NCI-H748 treated with DMSO at 0.1 percent for 48 hours (cell line): ENCODE results near the gene MAP4K4.

Experiments used
- DNase-seq: peaks from one replicate; lab custom pipeline; 2025; lab: John Stamatoyannopoulos, UW

Gene MAP4K4

GRCh38 chr2:101692766-101693165 is 4.7 kb upstream of the MAP4K4 start:
- no peak for DNase-seq

GRCh38 chr2:101693991-101694588 is 3.4 kb upstream of the MAP4K4 start:
- no peak for DNase-seq

- peak; percentile 14 for DNase-seq
Observed at GRCh38 chr2:101696272-101697123, 1.0 kb upstream of the MAP4K4 start.

GRCh38 chr2:101698014-101698843 is 722 bp downstream of the MAP4K4 start:
- DNase-seq = no peak

- DNase-seq = no peak
Observed at GRCh38 chr2:101698844-101699754, 1.6 kb downstream of the MAP4K4 start.

GRCh38 chr2:101699755-101700461 is 2.4 kb downstream of the MAP4K4 start:
- DNase-seq = no peak

GRCh38 chr2:101704046-101704466 is 6.5 kb downstream of the MAP4K4 start:
- DNase-seq = no peak

- no peak for DNase-seq
Observed at GRCh38 chr2:101704816-101705578, 7.5 kb downstream of the MAP4K4 start.

- DNase-seq = no peak
Observed at GRCh38 chr2:101706121-101706818, 8.8 kb downstream of the MAP4K4 start.

- DNase-seq = no peak
Observed at GRCh38 chr2:101706819-101707177, 9.3 kb downstream of the MAP4K4 start.

GRCh38 chr2:101710036-101710435 is 12.5 kb downstream of the MAP4K4 start:
- no peak for DNase-seq

- DNase-seq = no peak
Observed at GRCh38 chr2:101710471-101711318, 13.2 kb downstream of the MAP4K4 start.

- DNase-seq = no peak
Observed at GRCh38 chr2:101714118-101714517, 16.6 kb downstream of the MAP4K4 start.

- DNase-seq = no peak
Observed at GRCh38 chr2:101717071-101717845, 19.8 kb downstream of the MAP4K4 start.

- no peak for DNase-seq
Observed at GRCh38 chr2:101718479-101718878, 21.0 kb downstream of the MAP4K4 start.

GRCh38 chr2:101718993-101719571 is 21.6 kb downstream of the MAP4K4 start:
- no peak for DNase-seq

- no peak for DNase-seq
Observed at GRCh38 chr2:101720732-101721131, 23.2 kb downstream of the MAP4K4 start.
